Prostate gland (tissue), 2 donors: ENCODE data around the gene GADL1.

Experiments used
- POLR2A ChIP-seq: fragments of 450-650 bp; IDR thresholded peaks from one replicate; pipeline ENCODE4 v1.6.1; 2016; ENCODE audit warnings: antibody characterized with exemption, mild to moderate bottlenecking
- POLR2AphosphoS5 ChIP-seq: sonication (generic); formaldehyde crosslinking; IDR thresholded peaks from one replicate; pipeline ENCODE4 v1.6.1; 2017; ENCODE audit warnings: antibody characterized with exemption
- TF ChIP-seq, protein P1 (sequence below), 4 experiments: fragments of 200-600 bp in 2 of 4; fragments of 450-650 bp in 2 of 4; sonication (generic) in 2 of 4; IDR thresholded peaks; 1 replicate in 3 of 4; 2 replicates in 1 of 4; pipeline ENCODE4 v1.5.1; 2016 to 2019; ENCODE audit warnings: antibody characterized with exemption in 4 of 4, mild to moderate bottlenecking in 2 of 4, moderate library complexity in 2 of 4

DNA sequence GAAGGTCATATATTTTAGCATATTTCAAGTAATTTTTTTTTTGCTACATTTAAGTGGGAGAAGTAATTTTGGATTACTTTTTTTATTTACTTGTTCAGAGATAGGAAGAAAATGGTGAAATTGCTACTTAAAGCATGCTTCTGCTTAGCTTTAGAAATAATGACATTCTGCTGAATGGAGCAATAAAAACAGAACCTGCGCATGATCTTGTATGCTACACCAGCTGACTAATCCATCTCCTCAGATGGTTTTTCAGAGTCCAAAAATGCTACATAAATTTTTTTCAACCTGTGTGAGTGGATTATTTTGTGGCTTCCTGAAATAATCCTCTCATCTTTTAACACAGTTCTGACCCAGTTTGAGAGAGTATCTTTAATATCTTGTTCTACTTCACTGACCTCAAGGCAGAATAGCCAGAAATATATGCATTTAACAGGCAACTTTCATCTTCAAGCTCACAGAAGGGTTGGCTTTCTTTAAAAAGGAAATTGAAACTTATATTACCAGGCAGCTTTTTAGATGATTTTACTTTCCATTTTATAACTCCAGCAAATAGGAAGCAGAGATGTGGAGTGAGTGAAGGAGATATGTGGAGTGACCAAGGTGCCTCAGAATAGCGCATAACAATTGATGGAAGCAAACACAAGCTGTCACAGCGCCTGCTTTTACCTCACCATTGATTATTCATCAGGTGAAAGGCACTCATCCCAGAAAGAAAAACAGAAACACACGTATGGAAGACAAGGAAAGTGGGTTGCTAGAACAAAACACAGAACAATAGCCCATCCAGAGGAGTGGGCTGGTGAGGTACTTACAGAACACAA is 151.5 kb downstream of the GADL1 start:
- TF ChIP-seq, protein P1, sequence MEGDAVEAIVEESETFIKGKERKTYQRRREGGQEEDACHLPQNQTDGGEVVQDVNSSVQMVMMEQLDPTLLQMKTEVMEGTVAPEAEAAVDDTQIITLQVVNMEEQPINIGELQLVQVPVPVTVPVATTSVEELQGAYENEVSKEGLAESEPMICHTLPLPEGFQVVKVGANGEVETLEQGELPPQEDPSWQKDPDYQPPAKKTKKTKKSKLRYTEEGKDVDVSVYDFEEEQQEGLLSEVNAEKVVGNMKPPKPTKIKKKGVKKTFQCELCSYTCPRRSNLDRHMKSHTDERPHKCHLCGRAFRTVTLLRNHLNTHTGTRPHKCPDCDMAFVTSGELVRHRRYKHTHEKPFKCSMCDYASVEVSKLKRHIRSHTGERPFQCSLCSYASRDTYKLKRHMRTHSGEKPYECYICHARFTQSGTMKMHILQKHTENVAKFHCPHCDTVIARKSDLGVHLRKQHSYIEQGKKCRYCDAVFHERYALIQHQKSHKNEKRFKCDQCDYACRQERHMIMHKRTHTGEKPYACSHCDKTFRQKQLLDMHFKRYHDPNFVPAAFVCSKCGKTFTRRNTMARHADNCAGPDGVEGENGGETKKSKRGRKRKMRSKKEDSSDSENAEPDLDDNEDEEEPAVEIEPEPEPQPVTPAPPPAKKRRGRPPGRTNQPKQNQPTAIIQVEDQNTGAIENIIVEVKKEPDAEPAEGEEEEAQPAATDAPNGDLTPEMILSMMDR (IDR thresholded peaks at IDR 0.05): no peak
- TF ChIP-seq POLR2AphosphoS5 (no peak), POLR2A (no peak)
